ENCODE results near the gene MUS81. TPM values are rescaled to one million over a fixed set of nuclear protein-coding genes. Genes with fewer than 3 reads are reported as not detected.

MUS81 gene, protein sequence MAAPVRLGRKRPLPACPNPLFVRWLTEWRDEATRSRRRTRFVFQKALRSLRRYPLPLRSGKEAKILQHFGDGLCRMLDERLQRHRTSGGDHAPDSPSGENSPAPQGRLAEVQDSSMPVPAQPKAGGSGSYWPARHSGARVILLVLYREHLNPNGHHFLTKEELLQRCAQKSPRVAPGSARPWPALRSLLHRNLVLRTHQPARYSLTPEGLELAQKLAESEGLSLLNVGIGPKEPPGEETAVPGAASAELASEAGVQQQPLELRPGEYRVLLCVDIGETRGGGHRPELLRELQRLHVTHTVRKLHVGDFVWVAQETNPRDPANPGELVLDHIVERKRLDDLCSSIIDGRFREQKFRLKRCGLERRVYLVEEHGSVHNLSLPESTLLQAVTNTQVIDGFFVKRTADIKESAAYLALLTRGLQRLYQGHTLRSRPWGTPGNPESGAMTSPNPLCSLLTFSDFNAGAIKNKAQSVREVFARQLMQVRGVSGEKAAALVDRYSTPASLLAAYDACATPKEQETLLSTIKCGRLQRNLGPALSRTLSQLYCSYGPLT
- total RNA-seq: 10 to 100 TPM; 19.9 to 41.8 (median 30.2) TPM

DNA sequence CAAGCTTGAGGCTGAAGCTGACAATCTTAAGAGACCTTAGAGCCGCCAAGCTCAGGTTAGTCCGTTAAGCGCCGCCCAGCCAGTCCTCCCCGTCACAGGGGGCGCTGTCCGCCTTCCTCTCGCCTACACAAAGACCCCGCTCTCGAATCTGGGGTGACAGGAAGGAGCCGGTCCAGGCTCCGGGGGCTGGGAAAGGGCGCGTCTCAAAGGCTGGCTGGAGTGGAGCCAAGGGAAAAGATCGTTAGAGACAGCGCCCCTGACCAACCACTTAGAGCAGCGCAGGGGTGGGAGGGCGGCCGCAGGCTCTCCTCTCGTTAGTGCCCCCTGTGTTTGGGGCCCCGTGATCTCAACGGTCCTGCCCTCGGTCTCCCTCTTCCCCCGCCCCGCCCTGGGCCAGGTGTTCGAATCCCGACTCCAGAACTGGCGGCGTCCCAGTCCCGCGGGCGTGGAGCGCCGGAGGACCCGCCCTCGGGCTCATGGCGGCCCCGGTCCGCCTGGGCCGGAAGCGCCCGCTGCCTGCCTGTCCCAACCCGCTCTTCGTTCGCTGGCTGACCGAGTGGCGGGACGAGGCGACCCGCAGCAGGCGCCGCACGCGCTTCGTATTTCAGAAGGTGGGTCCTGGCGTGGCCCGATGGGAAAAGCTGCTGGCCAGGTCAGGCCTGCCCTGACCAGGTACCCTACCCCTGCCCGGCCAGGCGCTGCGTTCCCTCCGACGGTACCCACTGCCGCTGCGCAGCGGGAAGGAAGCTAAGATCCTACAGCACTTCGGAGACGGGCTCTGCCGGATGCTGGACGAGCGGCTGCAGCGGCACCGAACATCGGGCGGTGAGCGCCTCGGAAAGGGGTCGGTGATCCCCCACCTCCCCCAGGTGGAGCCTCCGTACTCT, at the start of gene MUS81:
MUS81 (plus strand) TSS at position 156 of the 887 bp plus-strand sequence; CDS start at position 477, 321 bp downstream.
- TF ChIP-seq, protein P1, sequence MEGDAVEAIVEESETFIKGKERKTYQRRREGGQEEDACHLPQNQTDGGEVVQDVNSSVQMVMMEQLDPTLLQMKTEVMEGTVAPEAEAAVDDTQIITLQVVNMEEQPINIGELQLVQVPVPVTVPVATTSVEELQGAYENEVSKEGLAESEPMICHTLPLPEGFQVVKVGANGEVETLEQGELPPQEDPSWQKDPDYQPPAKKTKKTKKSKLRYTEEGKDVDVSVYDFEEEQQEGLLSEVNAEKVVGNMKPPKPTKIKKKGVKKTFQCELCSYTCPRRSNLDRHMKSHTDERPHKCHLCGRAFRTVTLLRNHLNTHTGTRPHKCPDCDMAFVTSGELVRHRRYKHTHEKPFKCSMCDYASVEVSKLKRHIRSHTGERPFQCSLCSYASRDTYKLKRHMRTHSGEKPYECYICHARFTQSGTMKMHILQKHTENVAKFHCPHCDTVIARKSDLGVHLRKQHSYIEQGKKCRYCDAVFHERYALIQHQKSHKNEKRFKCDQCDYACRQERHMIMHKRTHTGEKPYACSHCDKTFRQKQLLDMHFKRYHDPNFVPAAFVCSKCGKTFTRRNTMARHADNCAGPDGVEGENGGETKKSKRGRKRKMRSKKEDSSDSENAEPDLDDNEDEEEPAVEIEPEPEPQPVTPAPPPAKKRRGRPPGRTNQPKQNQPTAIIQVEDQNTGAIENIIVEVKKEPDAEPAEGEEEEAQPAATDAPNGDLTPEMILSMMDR (IDR thresholded peaks at IDR 0.05; ENCODE audit: low read depth): no peak

DNA sequence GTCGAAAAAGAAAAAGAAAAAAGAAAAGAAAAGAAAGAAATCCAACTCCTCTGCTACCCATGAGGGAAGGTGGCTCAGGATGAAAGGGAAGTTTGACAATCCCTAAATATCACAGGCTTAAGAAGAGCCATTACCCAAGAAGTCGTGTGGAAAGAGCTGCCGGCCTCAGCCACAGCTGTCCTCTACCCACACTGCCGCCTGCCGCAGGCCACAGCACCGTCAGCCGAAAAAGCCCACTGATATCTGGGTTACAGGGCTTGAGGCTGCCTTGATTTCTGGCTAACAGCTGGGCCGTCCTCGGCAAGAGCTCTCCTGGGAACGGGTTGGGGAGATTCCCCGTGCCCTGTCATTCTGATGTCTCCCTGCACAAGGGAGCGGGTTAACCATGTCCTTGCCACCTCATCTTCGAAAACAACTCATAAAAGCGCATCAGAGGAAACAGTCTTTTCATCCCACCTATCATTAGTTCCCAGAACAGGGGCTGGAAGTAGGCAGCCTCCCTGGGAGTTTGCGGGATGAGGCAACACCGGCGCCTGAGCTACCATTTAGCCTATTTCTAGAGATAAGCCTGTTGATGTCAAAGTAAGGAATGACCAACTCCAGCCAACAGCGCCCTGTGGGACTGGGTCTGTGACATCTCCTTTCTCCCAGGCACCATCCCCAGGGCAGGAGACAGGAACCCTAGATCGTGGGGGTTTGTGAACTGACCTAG, 48.3 kb upstream of the MUS81 start:
- TF ChIP-seq, protein P1 (IDR thresholded peaks at IDR 0.05; ENCODE audit: low read depth): no peak

DNA sequence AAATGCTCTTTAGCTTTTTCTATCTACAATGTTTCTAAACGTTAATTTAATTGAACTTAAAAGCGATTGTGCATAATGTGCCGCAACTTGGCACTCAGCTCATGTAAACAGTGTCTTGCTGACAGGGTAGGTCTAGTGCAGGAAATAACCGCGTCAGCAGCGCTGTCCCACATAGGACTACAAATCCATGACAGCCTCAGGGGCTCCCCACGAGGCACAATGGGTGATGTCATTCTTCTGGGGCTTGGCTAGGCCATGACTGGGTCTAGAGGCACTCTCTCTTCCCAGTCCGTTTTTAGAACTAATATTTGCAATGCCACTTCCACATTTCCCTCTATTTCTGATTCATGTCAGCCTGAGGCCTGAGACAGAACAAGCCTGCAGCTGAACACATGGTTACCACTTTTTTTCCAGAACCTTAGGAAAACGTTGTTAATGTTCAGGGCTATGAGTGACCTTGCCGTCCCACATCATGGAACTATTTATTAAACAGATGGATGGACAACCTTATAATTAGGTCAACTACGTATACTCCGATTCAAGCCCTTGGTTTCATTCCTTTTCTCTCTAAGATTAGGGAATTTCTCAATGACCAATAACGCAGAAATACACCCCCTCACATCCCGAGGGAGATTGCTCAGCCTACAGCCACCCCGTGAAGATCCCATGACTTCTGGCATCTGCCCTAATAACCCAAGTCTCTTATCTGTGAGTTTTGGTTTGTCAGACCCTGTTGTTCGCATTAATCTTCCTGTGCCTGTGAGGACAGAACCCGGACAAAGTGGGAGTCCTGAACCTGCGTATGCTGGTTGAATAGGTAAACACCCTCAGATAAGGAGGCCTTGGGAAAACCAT, 45.9 kb upstream of the MUS81 start:
- TF ChIP-seq, protein P1 (IDR thresholded peaks at IDR 0.05; ENCODE audit: low read depth): no peak

DNA sequence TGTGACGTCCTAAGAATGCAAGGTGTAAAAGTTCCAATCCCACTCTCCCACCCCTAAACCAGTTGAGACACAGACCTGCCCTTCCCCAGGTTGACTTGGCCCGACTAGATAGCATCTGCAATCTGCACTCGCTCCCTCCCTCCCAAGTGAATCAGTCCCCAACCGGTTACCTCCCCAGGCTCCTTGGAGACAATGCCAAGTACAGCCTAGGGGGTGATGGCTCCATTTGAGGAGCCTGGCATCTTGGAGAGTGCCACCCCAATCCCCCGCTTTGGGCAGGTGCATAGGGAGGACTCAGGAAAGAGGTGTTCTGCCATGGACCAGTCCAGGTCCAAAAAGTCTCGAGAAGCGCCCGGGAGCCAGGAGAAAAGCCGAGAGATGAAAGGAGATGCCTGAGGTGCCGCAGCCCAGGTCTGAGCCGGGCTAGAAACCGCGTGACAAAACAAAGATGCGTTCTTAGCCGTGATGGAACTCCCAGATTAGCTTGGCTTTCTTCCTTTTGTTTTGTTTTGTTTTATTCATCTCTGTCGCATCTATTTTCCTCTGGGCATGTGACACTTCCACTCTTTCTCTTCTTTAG, 45.2 kb upstream of the MUS81 start:
- TF ChIP-seq, protein P1 (IDR thresholded peaks at IDR 0.05; ENCODE audit: low read depth): no peak

DNA sequence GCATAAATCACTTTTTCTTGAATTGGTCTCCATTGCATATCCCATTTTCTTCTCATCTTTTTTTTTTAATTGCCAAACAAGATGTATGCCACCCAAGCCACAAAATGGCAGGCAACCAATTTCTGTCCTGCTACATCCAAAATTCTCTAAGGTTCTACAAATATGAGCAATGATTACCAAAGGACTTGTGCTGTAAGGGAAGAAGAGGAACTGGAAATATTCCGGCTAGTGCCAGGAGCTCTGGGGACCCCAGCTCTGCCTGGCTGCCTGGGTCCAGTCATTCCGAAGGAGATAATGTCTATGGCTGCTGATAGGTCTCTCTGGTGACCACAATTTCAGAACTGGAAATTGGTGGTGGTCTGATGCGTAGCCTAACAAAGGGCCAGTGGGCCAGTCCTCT, 43.5 kb upstream of the MUS81 start:
- TF ChIP-seq, protein P1 (IDR thresholded peaks at IDR 0.05; ENCODE audit: low read depth): no peak

DNA sequence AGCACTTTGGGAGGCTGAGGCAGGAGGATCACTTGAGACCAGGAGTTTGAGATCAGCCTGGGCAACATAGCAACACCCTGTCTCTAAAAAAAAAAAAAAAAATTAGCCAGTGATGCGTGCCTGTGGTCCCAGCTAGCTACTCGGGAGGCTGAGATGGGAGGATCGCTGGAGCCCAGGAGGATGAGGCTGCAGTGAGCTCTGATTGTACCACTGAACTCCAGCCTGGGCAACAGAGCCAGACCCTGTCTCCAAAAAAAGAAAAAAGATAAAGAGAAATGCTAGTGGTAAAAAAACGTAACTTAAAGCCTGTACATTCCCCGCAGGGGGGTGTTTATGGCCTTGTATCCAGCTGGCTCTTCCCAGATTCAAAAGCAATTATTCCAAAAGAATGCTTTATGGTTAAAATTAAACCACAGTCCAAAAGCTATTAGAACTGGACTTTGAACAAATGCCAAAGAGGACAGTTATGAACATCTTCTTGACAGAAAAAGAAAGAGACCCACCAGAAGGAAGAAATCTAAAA, 42.9 kb upstream of the MUS81 start:
- TF ChIP-seq, protein P1 (IDR thresholded peaks at IDR 0.05; ENCODE audit: low read depth): no peak
